Prostate gland (tissue), 2 donors: ENCODE data around the gene GAL3ST3.

Experiments used
- CTCF ChIP-seq, 4 experiments: fragments of 200-600 bp in 2 of 4; fragments of 450-650 bp in 2 of 4; sonication (generic) in 2 of 4; IDR thresholded peaks; 1 replicate in 3 of 4; 2 replicates in 1 of 4; pipeline ENCODE4 v1.5.1; 2016 to 2019; ENCODE audit warnings: antibody characterized with exemption in 4 of 4, mild to moderate bottlenecking in 2 of 4, moderate library complexity in 2 of 4
- POLR2A ChIP-seq: fragments of 450-650 bp; IDR thresholded peaks from one replicate; pipeline ENCODE4 v1.6.1; 2016; ENCODE audit warnings: antibody characterized with exemption, mild to moderate bottlenecking

- no peak for TF ChIP-seq CTCF (IDR thresholded peaks at IDR 0.05)
- TF ChIP-seq POLR2A, result no peak
These were observed 51.7 kb downstream of the GAL3ST3 start for GRCh38 chr11:65997286-65997685.
